NCI-H82 (cell line): ENCODE data around the gene TAS2R40.
"Not testable (repeated sequence)": the region's sequence is repeated elsewhere in the genome, so short reads cannot be mapped to it uniquely, and the experiment has no call there.

ENCODE experiments used
- DNase-seq: peaks from one replicate; lab custom pipeline; 2025; lab: John Stamatoyannopoulos, UW

TAS2R40 gene

DNA sequence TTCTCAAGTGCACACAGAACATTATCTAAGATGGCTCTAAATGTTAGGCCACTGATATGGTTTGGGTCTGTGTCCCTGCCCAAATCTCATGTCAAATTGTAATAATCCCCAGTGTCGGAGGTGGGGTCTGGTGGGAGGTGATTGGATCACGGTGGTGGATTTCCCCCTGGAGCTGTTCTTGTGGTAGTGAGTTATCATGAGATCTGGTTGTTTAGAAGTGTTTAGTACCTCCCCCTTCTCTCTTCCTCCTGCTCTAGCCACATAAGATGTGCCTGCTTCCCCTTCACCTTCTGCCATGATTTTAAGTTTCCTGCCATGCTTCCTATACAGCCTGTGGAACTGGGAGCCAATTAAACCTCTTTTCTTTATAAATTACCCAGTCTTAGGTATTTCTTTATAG is 30.2 kb downstream of the TAS2R40 start:
- DNase-seq, result no peak

DNA sequence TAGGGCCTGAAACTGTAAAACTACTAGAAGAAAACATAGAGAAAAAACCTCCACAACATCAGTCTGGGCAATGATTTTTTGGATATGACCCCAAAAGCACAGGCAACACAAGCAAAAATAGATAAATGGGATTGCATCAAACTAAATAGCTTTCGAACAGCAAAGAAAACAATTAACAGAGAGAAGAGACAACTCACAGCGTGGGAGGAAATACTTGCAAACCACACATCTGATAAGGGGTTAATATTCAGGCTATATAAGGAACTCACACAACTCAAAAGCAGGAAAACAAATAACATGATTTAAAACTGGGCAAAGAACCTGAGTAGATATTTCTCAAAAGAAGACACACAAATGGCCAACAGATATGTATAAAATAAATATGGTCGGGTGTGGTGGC is 33.7 kb downstream of the TAS2R40 start:
- no peak for DNase-seq

DNA sequence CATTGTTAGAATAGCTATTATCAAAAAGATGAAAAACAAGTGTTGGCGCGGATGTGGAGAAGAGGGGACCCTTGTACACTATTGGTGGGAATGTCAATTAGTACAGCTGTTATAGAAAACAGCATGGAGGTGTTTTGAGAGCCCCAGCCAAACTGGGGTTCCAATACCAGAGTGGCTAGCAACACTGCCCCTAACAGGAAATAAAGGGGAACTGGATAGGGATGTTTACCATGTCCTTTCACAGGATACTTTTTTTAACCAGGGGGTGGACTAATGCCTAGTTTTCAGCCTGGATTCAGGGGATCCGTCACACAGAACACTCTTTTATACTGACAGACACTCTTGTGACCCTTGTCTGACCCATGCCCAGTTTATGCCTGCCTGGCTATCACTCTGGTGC is 34.5 kb downstream of the TAS2R40 start:
- no peak for DNase-seq

DNA sequence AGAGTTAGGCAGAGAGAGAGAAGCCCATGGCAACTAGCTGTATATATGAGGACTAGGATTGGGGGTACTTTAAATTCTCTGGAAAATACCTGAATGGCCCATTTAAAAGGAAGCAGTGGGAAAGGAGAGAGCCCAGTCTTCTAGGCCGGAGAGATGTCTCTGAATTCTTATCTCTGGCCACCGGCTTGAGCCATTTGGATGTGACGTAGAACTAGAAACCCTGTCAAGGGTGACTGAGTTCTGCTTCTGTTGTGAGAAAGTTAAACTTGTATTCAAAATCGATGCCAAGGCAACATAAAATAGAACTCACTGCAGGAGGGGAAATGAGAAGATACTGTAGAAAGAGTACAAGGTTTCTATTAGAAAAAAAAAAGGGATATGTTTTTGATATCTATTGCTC is 35.1 kb downstream of the TAS2R40 start:
- DNase-seq, result no peak

DNA sequence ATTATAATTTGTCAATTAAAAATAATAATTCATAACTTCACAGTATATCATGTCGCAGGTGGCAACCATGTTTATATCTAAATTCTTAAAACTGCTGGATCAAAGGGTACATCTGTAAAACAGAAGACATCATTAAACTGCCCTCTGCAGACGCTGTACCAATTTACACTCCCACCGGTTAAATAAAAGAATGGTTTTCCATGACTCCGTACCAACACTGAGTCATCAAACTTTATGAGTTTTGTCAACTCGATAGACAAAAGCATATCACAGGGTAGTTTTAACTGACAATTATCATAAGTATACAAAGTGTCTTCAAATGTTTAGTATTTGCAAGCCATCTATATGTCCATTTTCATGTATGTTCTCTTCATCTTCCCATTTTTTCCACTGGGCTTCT is 35.7 kb downstream of the TAS2R40 start:
- DNase-seq, result no peak

DNA sequence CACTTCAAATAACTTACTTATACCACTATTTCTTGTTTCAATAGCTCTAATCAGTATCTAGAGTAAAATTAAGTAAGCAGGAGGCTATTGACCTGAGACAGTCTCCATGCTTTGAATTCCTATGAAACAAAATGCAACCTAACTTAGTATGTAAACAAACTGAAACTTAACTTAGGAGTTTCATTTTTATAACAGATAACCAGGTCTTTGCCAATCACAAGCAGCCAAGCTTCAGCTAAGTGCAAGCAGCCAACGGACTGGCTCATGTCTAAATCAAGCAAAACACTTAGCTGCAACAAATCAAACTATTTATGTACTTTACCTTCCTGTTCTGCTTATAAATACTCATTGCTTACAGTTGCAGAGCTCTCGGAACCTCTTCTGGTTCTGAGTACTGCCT is 37.0 kb downstream of the TAS2R40 start:
- DNase-seq, result no peak

DNA sequence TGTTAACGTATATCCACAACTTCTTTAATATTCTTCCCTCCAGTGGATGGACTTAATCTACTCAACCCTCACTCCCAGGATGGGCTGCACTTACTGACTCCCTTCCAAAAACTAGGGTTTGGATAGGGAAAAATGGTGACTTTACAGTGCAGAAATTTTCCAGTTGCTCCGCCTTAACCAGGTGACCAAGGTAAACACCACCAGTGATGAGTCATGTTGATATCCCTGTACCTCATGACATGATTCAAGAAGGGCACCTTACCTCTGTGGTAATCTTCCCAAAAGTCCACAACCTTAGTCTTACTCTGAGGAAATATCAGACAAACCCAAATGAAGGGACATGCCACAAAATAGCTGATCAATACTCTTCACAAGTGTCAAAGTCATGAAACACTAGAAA is 37.9 kb downstream of the TAS2R40 start:
- no peak for DNase-seq

DNA sequence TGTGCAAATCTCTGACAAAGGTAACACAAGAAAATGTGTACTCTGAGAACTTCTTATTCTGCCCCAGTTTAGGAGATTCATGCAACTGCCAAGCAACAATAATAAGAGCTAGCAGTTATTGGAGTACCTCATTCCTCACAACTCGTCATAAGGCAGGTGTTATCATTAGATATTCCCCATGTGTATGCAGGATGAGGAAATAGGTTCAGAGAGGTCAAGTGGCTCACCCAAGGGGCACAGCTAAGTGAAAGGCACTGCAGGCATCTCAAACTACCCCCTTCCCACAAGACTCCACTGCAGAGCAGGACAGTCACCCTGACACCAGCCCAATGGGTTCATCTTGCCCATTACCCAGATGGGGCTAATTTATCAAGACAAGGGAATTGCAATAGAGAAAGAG is 40.1 kb downstream of the TAS2R40 start:
- DNase-seq, result no peak

DNA sequence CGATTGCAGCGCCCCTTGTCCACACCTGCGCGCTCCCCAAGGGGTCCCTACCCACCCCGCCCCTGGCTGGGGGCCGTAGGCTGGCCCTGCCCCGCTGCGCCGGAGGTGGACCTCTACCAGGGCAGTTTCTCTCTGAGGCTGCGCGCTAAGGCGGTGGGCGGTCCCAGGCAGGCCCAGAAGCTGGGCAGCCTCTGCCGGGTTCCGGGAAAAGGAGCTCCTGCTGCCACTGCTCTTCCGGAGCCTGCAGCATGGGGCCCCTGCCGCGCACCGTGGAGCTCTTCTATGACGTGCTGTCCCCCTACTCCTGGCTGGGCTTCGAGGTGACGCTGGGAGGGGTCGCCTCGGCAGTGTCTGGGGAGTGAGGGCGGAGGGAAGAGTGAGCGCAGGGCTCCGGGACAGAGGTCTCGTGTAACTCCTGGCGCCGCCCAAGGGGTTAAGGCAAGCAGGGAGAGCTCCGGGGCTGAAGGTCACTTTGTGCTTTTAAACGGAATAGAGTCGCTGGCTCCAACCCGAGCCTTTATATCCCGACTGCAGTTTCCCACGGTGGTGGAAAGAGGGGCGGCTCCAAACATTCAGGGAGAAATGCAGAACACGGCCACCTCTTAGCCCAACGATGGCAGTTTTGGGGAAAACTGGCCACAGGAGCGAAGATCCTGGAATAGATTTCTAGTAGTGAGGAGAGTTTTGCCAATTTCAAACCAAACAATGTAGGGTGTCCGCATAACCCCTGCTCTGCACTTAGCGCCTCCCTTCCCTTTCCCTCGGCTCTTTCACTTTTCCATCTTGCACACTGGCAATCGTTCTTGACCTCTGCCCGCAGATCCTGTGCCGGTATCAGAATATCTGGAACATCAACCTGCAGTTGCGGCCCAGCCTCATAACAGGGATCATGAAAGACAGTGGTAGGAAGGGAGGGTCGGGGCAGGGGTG is 41.7 kb downstream of the TAS2R40 start, which contains the start of gene GSTK1:
Gene GSTK1, plus strand, starts transcription at position 176 of the 930 bp plus-strand sequence. Its CDS starts 73 bp downstream, at position 249.
- DNase-seq, result peak; percentile 75

DNA sequence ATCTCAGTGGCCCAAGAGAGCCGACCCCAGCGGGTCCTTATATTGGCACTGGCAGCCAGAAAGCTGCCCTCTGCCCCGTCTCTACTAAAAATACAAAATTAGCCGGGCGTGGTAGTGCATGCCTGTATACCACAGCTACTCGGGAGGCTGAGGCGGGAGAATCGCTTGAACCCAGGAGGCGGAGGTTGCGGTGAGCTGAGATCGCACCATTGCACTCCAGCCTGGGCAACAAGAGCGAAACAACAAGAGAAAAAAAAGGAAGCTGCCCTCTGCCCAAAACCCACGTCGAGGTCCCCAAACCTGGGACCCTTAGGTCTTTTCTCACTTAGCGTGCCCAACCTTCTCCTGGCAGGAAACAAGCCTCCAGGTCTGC is 42.3 kb downstream of the TAS2R40 start:
- DNase-seq, result not testable (repeated sequence)

DNA sequence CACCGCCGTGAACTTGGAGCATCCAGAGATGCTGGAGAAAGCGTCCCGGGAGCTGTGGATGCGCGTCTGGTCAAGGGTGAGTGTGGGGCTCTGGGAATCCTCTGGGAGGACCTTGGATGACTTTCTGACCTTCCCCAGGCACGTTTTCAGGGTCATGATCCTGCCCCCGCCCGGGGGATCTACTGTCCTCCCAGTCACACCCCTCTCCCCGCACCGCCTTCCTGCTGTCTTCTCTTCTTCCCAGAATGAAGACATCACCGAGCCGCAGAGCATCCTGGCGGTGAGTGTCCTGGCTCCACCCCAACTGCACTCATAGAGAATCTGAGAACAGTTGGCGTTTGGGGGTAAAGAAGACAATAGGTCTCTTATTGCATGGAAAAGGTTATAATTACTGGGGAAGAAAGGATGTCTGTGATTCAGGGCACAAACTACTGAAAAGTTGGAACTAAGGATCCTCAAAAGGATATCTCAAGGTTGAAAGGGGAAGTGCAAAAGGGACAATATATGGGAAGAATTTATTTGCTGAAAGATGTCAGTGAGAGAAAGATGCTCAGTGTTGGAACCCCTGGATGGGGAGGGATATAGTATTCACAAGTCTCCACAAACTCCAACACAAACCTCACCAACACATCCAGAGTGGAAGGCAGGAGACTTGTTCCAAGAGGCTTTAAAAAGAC is 43.3 kb downstream of the TAS2R40 start:
- no peak for DNase-seq

DNA sequence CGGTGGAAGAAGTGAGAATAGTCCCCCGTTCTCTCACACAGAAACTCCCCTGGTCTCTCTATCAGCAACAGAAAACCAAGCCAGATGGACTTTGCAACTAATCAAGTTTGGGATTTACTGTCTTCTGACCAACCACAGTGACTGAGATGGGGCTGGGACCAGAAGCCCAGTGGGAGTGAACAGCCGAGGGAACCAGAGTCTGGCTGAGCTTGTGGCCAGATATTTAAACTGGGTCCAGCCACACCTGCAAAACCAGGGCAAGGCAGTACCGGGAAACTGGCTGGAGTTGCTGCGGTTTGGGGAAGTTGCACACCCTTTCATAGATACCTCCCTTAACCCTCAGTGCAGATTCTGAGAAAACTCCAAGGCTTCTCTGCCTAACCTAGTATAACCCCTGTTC is 47.4 kb downstream of the TAS2R40 start:
- peak; percentile 71 for DNase-seq

DNA sequence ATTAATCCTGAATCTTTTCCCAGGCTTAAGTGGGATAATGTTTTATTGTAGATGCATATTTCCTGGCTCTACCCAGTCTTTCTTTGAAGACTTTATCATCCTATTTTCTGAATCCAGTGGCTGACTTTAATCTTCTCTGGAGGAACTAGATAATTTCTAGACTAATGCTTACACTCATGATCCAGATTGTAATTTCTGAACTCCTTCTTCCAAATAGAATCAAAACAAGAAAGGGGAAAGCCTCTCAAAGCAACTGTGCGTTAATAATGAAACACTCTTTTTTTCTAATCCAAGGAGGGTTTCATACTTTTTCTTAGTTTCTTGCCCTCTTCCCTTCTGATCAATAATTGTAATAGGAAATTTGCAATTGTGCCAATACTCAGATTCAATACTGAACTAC is 49.4 kb downstream of the TAS2R40 start:
- no peak for DNase-seq
